Neural cell (in vitro differentiated cells): ENCODE data around the gene RAD51B. TPM values are rescaled to one million over a fixed set of nuclear protein-coding genes. Genes with fewer than 3 reads are reported as not detected.

Experiments
- H2AFZ ChIP-seq: fragments of 200-600, 300-800 bp; sonication (generic), shearing (Covaris generic); 2 replicates; pipeline ENCODE4 v1.6.0; 2014; ENCODE audit warnings: low read depth, mild to moderate bottlenecking, antibody characterized with exemption, low read length, moderate library complexity
- H3F3A ChIP-seq: fragments of 200-600 bp; shearing (Covaris generic); 2 replicates; pipeline ENCODE4 v1.6.1; 2016; ENCODE audit warnings: mild to moderate bottlenecking, moderate library complexity, mixed read lengths, antibody characterized with exemption, low read length; ENCODE audit not compliant: insufficient read depth, poor library complexity, severe bottlenecking
- H3K27ac ChIP-seq: fragments of 200-600, 300-800 bp; sonication (generic), shearing (Covaris generic); 2 replicates; pipeline ENCODE4 v1.5.1; 2014; ENCODE audit warnings: mild to moderate bottlenecking, low read length, moderate library complexity
- H3K27me3 ChIP-seq: fragments of 300-800, 200-600 bp; sonication (generic), shearing (Covaris generic); 2 replicates; pipeline ENCODE4 v1.6.0; 2014; ENCODE audit warnings: mild to moderate bottlenecking, low read depth, low read length, moderate library complexity; ENCODE audit not compliant: insufficient read depth
- H3K36me3 ChIP-seq: fragments of 300-800, 200-600 bp; sonication (generic), shearing (Covaris generic); 2 replicates; pipeline ENCODE4 v1.5.1; 2014; ENCODE audit warnings: mild to moderate bottlenecking, antibody characterized with exemption, low read length, moderate library complexity; ENCODE audit not compliant: insufficient read depth
- H3K4me2 ChIP-seq: fragments of 300-800, 200-600 bp; sonication (generic), shearing (Covaris generic); 2 replicates; pipeline ENCODE4 v1.6.0; 2014; ENCODE audit warnings: mild to moderate bottlenecking, low read length
- H3K4me3 ChIP-seq: fragments of 300-800, 200-600 bp; sonication (generic), shearing (Covaris generic); 2 replicates; pipeline ENCODE4 v1.5.1; 2014; ENCODE audit warnings: mild to moderate bottlenecking, low read length, moderate library complexity
- H3K79me2 ChIP-seq: fragments of 200-600 bp; shearing (Covaris generic); replicated peaks from 2 replicates; pipeline ENCODE4 v1.6.0; 2014; ENCODE audit warnings: mild to moderate bottlenecking, low read length, moderate library complexity; ENCODE audit not compliant: insufficient read depth
- H3K9ac ChIP-seq: fragments of 300-800, 200-600 bp; sonication (generic), shearing (Covaris generic); 2 replicates; pipeline ENCODE4 v1.6.1; 2016; ENCODE audit warnings: mild to moderate bottlenecking, low read length, mixed read lengths
- H3K9me2 ChIP-seq: fragments of 200-600 bp; shearing (Covaris generic); 2 replicates; pipeline ENCODE4 v1.6.1; 2016; ENCODE audit warnings: mild to moderate bottlenecking, low read length, mixed read lengths; ENCODE audit not compliant: insufficient read depth
- H3K9me3 ChIP-seq: fragments of 200-600, 300-800 bp; sonication (generic), shearing (Covaris generic); 2 replicates; pipeline ENCODE4 v1.6.1; 2016; ENCODE audit warnings: mild to moderate bottlenecking, mixed run types, low read length, moderate library complexity, mixed read lengths
- H4K20me1 ChIP-seq: fragments of 200-600 bp; shearing (Covaris generic); 2 replicates; pipeline ENCODE4 v1.6.1; 2016; ENCODE audit warnings: mild to moderate bottlenecking, mixed run types; ENCODE audit not compliant: insufficient read depth
- EP300 ChIP-seq: fragments of 450-650 bp; conservative IDR thresholded peaks from 2 replicates; pipeline ENCODE4 v1.6.1; 2014; ENCODE audit warnings: antibody characterized with exemption, mild to moderate bottlenecking, moderate library complexity; ENCODE audit not compliant: poor library complexity, severe bottlenecking
- EZH2 ChIP-seq: fragments of 200-600, 300-800 bp; shearing (Covaris generic), sonication (generic); IDR thresholded peaks from 2 replicates; pipeline ENCODE4 v1.6.1; 2014; ENCODE audit warnings: antibody characterized with exemption, low read length, borderline replicate concordance, mild to moderate bottlenecking; ENCODE audit not compliant: insufficient read depth, poor library complexity, severe bottlenecking
- MXI1 ChIP-seq: fragments of 450-650 bp; conservative IDR thresholded peaks from 2 replicates; pipeline ENCODE4 v1.6.1; 2014; ENCODE audit warnings: antibody characterized with exemption, mild to moderate bottlenecking; ENCODE audit not compliant: poor library complexity, severe bottlenecking
- POLR2AphosphoS5 ChIP-seq: IDR thresholded peaks from 2 replicates; pipeline ENCODE4 v1.6.1; 2012
- RAD21 ChIP-seq: fragments of 450-650 bp; conservative IDR thresholded peaks from 2 replicates; pipeline ENCODE4 v1.6.1; 2014; ENCODE audit warnings: antibody characterized with exemption, mild to moderate bottlenecking, moderate library complexity
- SMC3 ChIP-seq: fragments of 450-650 bp; conservative IDR thresholded peaks from 2 replicates; pipeline ENCODE4 v1.6.1; 2014; ENCODE audit warnings: antibody characterized with exemption, mild to moderate bottlenecking, moderate library complexity; ENCODE audit not compliant: poor library complexity
- TAF1 ChIP-seq: IDR thresholded peaks from 2 replicates; pipeline ENCODE4 v1.6.1; 2012; ENCODE audit warnings: low read depth
- polyA plus RNA-seq: library from polyadenylated mRNA; depleted of rRNA; stranded (reverse); fragments of >200 nt; gene quantifications from 2 replicates; pipeline ENCODE4 v1.2.3, GENCODE V29; 2014
- TF ChIP-seq, protein P1 (sequence below): IDR thresholded peaks from 2 replicates; pipeline ENCODE4 v1.6.1; 2012; ENCODE audit warnings: borderline replicate concordance
- TF ChIP-seq, protein P2 (sequence below): fragments of 450-650 bp; IDR thresholded peaks from 2 replicates; pipeline ENCODE4 v1.5.1; 2014; ENCODE audit warnings: antibody characterized with exemption, mild to moderate bottlenecking, moderate library complexity; ENCODE audit not compliant: poor library complexity, severe bottlenecking

Gene RAD51B
- polyA plus RNA-seq, 1 donor from 2014 or later, result 3.1 TPM

DNA sequence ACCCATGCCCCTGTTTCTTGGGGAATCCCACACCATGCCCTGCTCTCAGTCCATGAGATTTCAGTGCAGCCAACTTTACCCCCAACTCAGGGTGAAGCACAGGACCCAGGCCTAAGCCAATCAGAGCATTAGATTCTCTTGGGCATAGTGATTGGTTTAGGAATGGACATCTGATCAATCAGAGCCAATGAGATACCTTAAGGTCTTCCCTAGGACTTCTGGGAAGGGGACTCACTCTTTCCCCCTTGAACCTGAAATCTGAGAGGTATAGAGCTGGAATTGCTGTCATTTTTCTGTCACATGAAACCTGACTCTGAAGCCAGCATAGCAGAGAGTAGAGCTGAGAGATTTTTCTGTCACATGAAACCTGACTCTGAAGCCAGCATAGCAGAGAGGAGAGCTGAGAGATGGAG lies 846.2 kb downstream of the RAD51B start:
- Histone ChIP-seq H3K27ac (no peak overlapping the region), H3F3A (no peaks in the 10 kb centered on the region), H3K9ac (no peak overlapping the region), H3K9me3 (no peaks in the 10 kb centered on the region), H3K9me2 (no peaks in the 10 kb centered on the region), H2AFZ (no peak overlapping the region), H4K20me1 (no peaks in the 10 kb centered on the region), H3K27me3 (no peaks in the 10 kb centered on the region), H3K79me2 (no peaks in the 10 kb centered on the region), H3K4me3 (no peak overlapping the region), H3K4me2 (no peak overlapping the region), H3K36me3 (no peaks in the 10 kb centered on the region)
- TF ChIP-seq, protein P1, sequence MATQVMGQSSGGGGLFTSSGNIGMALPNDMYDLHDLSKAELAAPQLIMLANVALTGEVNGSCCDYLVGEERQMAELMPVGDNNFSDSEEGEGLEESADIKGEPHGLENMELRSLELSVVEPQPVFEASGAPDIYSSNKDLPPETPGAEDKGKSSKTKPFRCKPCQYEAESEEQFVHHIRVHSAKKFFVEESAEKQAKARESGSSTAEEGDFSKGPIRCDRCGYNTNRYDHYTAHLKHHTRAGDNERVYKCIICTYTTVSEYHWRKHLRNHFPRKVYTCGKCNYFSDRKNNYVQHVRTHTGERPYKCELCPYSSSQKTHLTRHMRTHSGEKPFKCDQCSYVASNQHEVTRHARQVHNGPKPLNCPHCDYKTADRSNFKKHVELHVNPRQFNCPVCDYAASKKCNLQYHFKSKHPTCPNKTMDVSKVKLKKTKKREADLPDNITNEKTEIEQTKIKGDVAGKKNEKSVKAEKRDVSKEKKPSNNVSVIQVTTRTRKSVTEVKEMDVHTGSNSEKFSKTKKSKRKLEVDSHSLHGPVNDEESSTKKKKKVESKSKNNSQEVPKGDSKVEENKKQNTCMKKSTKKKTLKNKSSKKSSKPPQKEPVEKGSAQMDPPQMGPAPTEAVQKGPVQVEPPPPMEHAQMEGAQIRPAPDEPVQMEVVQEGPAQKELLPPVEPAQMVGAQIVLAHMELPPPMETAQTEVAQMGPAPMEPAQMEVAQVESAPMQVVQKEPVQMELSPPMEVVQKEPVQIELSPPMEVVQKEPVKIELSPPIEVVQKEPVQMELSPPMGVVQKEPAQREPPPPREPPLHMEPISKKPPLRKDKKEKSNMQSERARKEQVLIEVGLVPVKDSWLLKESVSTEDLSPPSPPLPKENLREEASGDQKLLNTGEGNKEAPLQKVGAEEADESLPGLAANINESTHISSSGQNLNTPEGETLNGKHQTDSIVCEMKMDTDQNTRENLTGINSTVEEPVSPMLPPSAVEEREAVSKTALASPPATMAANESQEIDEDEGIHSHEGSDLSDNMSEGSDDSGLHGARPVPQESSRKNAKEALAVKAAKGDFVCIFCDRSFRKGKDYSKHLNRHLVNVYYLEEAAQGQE, result no peak
- TF ChIP-seq MXI1, result no peak

DNA sequence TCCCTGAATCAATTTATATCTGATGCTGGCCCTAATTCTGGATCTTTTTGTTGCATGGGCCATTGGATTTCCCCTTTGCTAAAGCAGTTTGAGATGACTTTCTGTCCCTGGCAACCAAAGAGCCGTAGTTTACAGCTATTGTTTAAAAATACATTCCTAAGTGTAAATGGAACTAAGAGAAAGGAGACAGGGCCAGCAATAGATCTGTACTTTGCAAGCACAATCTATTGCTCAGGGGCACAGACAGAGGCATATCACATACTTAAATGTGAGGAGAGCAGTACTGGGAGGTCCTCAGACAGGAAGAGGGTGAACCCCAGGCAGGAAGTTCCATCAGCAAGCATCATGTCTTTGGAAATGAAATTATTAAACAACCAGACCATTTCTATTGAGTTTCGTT lies 846.7 kb downstream of the RAD51B start:
- H2AFZ ChIP-seq, result no peak overlapping the region
- H3K9me2 ChIP-seq, result no peaks in the 10 kb centered on the region
- H3K4me3 ChIP-seq, result no peak overlapping the region
- no peaks in the 10 kb centered on the region for H4K20me1 ChIP-seq
- no peak overlapping the region for H3K4me2 ChIP-seq
- no peaks in the 10 kb centered on the region for H3F3A ChIP-seq
- H3K9me3 ChIP-seq, result no peaks in the 10 kb centered on the region
- H3K9ac ChIP-seq, result no peak overlapping the region
- no peaks in the 10 kb centered on the region for H3K27me3 ChIP-seq
- no peaks in the 10 kb centered on the region for H3K36me3 ChIP-seq
- no peaks in the 10 kb centered on the region for H3K79me2 ChIP-seq
- TF ChIP-seq SMC3, result no peak
- no peak for TF ChIP-seq TAF1
- TF ChIP-seq, protein P2, sequence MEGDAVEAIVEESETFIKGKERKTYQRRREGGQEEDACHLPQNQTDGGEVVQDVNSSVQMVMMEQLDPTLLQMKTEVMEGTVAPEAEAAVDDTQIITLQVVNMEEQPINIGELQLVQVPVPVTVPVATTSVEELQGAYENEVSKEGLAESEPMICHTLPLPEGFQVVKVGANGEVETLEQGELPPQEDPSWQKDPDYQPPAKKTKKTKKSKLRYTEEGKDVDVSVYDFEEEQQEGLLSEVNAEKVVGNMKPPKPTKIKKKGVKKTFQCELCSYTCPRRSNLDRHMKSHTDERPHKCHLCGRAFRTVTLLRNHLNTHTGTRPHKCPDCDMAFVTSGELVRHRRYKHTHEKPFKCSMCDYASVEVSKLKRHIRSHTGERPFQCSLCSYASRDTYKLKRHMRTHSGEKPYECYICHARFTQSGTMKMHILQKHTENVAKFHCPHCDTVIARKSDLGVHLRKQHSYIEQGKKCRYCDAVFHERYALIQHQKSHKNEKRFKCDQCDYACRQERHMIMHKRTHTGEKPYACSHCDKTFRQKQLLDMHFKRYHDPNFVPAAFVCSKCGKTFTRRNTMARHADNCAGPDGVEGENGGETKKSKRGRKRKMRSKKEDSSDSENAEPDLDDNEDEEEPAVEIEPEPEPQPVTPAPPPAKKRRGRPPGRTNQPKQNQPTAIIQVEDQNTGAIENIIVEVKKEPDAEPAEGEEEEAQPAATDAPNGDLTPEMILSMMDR, result no peak
- TF ChIP-seq POLR2AphosphoS5, result no peak
- no peak for TF ChIP-seq MXI1
- TF ChIP-seq EP300, result no peak
- no peak for TF ChIP-seq RAD21
- TF ChIP-seq EZH2, result no peak
- TF ChIP-seq, protein P1, result no peak
- H3K27ac ChIP-seq, result no peak overlapping the region
